Limb (tissue), 2 donors: ENCODE data around the gene C10orf90.

ENCODE experiments used
- DNase-seq, 2 donors: peaks; one replicate each; pipeline ENCODE4 v3.0.0-alpha.2; 2016; ENCODE audit errors: extremely low spot score in 2 of 2

Gene C10orf90

DNA sequence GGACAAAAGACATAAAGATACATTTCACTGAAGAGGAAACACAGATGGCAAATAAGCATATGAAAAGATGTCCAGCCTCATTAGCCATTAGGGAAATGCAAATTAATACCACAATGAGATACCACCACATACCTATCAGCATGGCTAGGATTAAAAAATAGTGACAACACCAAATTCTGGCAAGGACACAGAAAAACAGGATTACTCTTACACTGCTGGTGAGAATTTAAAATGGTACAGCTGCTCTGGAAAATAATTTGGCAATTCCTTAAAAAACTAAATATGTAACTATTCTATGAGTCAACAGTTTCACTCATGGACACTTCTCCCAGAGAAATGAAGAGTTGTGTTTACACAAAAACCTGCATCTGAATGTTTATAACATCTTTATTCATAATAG is 121.1 kb downstream of the C10orf90 start:
- DNase-seq, result no peak

- DNase-seq, result no peak
These were observed 125.9 kb downstream of the C10orf90 start for GRCh38 chr10:126544565-126544964.

- no peak for DNase-seq
These were observed 131.9 kb downstream of the C10orf90 start for GRCh38 chr10:126538439-126539135.

GRCh38 chr10:126536656-126537055 is 133.8 kb downstream of the C10orf90 start:
- DNase-seq, result no peak

- DNase-seq, result peak in 1 of 2 donors; percentile 8
These were observed 134.3 kb downstream of the C10orf90 start for GRCh38 chr10:126536148-126536547.

- no peak for DNase-seq
These were observed 136.8 kb downstream of the C10orf90 start for GRCh38 chr10:126533644-126534043.

DNA sequence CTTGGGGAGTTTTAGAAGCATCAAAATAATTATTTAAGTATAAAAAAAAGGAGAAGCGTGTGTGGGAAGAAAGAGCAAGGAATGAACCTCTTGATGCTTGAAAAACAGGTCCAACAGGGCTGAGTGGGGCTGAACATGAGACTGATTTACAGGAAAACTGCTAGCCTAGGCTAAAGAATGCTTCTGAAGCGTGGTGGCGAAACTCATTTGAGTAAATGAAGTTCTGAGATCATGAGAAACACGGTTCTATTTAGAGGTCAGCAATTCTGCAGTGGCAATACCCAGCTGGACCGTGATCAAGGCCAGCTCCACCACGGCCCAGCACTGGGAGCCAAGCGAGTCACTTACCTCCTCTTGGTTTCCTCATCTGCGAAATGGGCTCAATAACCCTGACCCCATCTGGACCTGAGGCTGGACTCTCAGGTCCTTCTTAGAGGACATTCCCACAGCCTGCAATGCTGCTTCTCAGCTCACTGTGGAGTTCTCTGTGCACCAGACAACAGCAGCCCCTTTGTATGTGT is 142.1 kb downstream of the C10orf90 start:
- DNase-seq, result no peak

- DNase-seq, result no peak
These were observed 142.7 kb downstream of the C10orf90 start for GRCh38 chr10:126527645-126528314.

GRCh38 chr10:126525326-126525725 is 145.2 kb downstream of the C10orf90 start:
- no peak for DNase-seq

- no peak for DNase-seq
These were observed 146.0 kb downstream of the C10orf90 start for GRCh38 chr10:126524526-126524925.

- no peak for DNase-seq
These were observed 147.4 kb downstream of the C10orf90 start for GRCh38 chr10:126523071-126523470.

- DNase-seq, result no peak
These were observed 149.1 kb downstream of the C10orf90 start for GRCh38 chr10:126521399-126521798.

GRCh38 chr10:126520751-126521317 is 149.7 kb downstream of the C10orf90 start:
- no peak for DNase-seq

DNA sequence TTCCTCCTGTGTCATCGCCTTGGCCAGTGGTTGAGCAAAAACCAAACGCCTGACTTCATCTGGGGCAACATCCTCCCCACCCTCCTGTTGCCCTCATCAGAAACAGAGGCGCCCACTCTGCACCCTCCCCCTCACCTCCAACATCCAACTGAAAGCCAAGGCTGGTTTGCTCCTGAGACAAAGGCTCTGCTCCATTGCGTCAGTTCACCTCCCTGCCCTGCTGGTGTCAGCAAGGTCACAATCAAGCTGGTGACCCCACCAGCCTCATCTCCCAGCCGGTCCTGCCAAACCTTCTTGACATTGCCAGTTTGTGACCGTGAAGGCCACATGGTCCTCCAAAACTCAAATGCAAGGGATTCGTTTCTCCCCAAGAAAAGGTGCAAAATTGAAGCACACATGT is 150.5 kb downstream of the C10orf90 start:
- DNase-seq, result no peak

DNA sequence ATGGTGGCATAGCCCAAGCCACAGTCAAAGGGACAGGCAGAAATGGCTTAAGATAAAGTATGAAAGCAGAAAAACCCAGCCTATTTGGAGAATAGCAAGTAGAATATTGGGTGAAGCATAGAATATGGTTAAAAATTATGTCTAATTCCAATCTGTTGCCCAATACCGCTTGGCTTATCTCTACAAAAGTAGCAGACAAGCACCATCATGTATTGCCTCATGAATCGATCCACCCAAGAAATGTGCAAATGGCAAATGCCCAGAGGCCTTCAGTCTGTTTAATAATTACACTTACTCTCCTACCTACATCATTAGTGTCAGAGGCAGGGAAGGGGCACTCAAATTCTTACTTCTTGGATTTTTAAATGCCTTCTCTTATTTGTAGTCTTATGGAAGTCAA is 151.3 kb downstream of the C10orf90 start:
- no peak for DNase-seq

DNA sequence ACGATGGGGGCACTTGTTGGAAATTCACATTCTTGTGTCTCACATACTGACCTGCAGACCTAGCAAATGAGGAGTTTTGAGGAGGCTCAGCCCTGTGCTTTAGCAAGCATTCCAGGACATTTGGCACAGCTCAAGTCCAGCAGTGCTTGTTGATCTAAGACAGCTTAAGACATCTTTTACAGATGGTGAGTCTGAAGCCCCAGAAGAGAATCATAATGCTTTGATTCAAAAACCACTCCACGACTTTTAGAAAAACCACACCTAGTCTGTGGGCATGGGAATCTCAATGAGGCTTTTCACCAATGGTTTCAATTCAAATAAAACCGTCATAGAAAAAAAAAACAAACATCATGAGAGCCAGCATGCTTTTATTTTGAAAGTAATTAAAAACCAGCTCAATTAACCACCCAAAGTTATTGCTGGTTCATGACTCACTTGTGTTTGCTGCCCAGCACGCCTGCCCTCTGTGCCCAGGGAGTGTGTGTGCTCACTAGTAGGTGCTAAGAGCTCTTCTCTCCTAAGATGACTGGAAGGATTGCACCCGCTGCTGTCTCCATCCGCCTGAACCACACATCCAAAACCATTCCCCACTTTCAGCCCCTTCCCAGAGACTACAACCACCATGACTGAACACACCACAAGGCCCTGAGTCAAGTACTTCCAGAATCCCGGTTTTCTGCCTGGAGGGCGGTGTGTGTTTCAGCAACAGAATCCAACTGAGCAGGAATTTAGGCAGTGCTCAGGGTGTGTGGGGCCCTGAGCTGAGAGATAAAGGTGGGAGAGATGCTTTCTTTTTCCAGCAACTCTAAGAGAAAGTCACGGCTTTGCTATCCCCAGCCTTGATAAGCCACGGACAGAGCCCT is 152.0 kb downstream of the C10orf90 start:
- DNase-seq, result no peak

- no peak for DNase-seq
These were observed 154.0 kb downstream of the C10orf90 start for GRCh38 chr10:126516515-126516914.

DNA sequence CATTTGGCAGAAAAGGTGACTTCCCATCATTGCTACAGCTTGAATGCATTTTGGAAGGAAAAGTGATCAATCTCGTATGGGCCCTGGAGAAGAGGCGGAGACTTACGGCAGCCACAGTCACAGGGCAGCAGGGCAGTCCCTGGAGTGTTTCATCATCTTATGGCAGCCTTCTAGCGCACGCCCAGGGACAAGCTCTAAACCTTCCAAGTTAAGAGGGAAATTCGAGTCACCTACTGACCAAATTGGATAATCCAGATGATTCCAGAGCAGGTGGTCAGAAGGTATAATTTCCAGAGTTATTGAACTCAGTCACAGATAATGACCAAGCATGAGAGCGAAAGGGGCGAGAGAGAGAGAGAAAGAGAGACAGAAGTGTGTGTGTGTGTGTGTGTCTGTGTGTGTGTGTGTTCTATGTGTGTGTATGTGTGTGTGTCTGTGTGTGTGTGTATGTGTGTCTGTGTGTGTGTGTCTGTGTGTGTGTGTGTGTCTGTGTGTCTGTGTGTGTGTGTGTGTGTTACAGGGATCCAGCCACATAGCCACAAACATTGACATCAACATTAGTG is 158.5 kb downstream of the C10orf90 start:
- no peak for DNase-seq

DNA sequence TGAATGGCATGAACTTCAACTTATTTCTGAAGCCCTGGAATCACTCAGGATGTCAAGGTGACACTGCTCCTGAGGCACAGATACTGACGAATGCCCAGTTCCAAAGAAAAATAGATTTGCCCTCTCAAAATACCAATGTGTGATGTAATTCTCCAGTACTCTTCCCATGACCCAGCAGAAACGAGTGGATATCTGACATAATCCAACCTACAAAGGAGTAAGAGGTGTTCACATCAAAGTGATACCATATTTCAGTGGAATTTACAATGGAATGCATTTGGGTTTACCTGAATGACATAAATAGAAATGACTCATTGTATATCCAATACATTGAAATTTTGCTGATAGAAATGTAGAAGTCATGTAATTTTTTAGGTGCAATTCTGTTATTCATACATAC is 161.3 kb downstream of the C10orf90 start:
- no peak for DNase-seq

DNA sequence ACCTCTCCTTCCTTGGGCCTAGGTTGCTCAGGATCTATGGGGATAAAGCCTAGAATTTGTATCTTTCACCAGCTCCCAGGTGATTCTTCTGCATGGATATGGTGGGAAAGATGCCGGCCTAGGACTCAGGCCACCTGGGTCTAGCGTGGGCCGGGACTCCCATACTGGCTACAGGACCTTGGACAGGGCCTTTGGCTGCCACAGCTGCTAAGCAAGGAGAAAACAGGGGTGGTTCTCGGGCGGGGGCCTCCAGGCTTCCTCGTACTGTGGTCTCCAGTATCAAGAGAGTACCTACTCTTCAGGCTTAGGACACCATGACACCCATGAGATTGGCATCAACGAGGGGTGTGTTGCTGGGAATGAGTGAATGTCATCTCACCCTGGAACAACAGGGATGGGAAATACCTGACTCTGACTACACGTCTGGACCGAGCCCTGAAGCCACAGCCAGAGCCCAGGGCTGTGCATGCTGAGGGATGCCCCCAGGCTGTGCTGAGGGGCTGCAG is 161.9 kb downstream of the C10orf90 start:
- peak in 1 of 2 donors; percentile 39 for DNase-seq

DNA sequence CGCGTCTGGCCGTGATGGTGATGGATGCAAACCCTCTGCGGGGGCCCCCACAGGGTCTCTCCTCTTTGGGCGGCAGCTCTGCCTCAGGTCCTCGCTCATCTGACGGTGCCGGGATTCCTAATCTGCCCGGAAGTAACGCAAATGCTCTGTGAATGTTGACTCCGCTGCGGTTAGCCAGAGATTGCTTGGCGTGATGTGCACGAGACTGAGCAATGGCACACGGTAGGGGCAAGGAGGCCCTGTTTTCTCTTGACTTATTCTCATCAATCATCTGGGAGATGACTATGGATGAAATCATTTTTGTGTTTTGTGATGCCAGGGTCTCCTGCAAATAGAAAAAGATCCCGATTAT is 165.8 kb downstream of the C10orf90 start:
- no peak for DNase-seq
